Cardiac muscle cell (in vitro differentiated cells and primary cell): ENCODE data around the gene ATG5. TPM values are rescaled to one million over a fixed set of nuclear protein-coding genes. Genes with fewer than 3 reads are reported as not detected.
"Not testable (repeated sequence)": the region's sequence is repeated elsewhere in the genome, so short reads cannot be mapped to it uniquely, and the experiment has no call there.

ENCODE experiments used
- DNase-seq, 2 donors: peaks; one replicate each; pipeline versions ENCODE4 v3.0.0 to v3.0.0-alpha.2; 2010 to 2017; ENCODE audit warnings: low read depth in 1 of 2, low spot score in 1 of 2
- H3K27ac ChIP-seq: fragments of 200-600 bp; sonication (generic); 2 replicates; pipeline ENCODE4 v1.5.1; 2016
- H3K27me3 ChIP-seq: fragments of 200-600 bp; sonication (generic); 2 replicates; pipeline ENCODE4 v1.6.0; 2016; ENCODE audit warnings: control low read depth
- H3K36me3 ChIP-seq: fragments of 200-600 bp; sonication (generic); 2 replicates; pipeline ENCODE4 v1.5.1; 2016; ENCODE audit warnings: control low read depth
- H3K4me1 ChIP-seq: fragments of 200-600 bp; sonication (generic); 2 replicates; pipeline ENCODE4 v1.8.1; 2017; ENCODE audit warnings: low read depth, mild to moderate bottlenecking, mixed run types
- H3K4me3 ChIP-seq: fragments of 200-600 bp; sonication (generic); 2 replicates; pipeline ENCODE4 v1.5.1; 2016; ENCODE audit warnings: mild to moderate bottlenecking
- H3K9me3 ChIP-seq: fragments of 200-600 bp; sonication (generic); 2 replicates; pipeline ENCODE4 v1.5.1; 2017; ENCODE audit warnings: low read depth, mild to moderate bottlenecking, control low read depth
- polyA plus RNA-seq: library from polyadenylated mRNA; unstranded; fragments of >200 nt; fragmentation: Nextera tagmentation; extraction: Ambion mirVana; gene quantifications from 2 replicates; pipeline ENCODE4 v1.2.1, GENCODE V29; 2016
- total RNA-seq: library from RNA; depleted of rRNA; stranded (reverse); fragments of >200 nt; gene quantifications from 2 replicates; pipeline ENCODE4 v1.2.3, GENCODE V29; 2016
- TF ChIP-seq, protein P1 (sequence below): IDR thresholded peaks from 2 replicates; pipeline ENCODE4 v1.5.1; 2012; ENCODE audit warnings: low read depth, mild to moderate bottlenecking, low read length

Gene ATG5
- total and polyA plus RNA-seq, 2 experiments from 2014 or later, result 15.2 to 32.2 TPM

DNA sequence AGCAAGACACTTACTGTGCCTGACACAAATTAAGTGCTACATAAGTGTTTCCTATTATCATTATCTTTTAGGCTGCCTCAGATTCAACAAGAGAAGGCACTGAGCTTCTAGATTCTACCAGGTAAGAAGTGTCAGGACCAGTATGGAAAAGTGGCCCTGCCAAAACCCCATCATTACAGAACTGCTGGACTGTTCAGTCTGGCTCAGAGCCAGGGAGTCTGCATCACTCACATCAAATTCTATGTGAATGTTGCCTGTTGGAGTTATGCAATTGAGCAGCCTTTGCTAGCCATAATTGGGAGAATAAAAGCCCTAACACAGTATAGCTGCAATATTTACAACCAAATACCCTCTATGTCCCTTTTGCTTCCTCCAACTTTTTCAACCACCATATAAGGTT lies 70.9 kb downstream of the ATG5 start:
- Histone ChIP-seq H3K4me3 (no peak overlapping the region), H3K36me3 (no peaks in the 10 kb centered on the region), H3K27me3 (no peaks in the 10 kb centered on the region), H3K9me3 (no peaks in the 10 kb centered on the region), H3K27ac (no peak overlapping the region), H3K4me1 (no peaks in the 10 kb centered on the region)
- DNase-seq, result peak; percentile 11 to 79
- TF ChIP-seq, protein P1, sequence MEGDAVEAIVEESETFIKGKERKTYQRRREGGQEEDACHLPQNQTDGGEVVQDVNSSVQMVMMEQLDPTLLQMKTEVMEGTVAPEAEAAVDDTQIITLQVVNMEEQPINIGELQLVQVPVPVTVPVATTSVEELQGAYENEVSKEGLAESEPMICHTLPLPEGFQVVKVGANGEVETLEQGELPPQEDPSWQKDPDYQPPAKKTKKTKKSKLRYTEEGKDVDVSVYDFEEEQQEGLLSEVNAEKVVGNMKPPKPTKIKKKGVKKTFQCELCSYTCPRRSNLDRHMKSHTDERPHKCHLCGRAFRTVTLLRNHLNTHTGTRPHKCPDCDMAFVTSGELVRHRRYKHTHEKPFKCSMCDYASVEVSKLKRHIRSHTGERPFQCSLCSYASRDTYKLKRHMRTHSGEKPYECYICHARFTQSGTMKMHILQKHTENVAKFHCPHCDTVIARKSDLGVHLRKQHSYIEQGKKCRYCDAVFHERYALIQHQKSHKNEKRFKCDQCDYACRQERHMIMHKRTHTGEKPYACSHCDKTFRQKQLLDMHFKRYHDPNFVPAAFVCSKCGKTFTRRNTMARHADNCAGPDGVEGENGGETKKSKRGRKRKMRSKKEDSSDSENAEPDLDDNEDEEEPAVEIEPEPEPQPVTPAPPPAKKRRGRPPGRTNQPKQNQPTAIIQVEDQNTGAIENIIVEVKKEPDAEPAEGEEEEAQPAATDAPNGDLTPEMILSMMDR, result no peak

DNA sequence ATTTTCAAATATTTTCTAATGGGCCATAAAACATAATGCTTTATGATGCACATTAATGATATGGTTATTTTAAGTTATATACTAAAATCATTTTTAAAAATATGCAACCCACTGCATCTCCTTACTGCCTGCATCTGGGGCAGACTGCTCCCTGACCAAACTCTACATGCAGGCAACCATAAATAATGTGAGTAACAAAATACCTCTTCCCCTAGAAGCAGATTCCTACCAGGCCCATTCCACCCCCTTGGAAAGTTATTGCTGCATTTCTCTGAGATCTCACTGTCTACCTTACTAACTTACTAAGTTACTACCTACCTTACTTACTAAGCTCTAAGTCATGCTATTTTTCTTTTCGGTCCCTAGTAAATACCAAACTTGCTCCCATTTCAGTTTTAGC lies 71.8 kb downstream of the ATG5 start:
- Histone ChIP-seq H3K9me3 (no peaks in the 10 kb centered on the region), H3K36me3 (no peaks in the 10 kb centered on the region), H3K4me3 (no peak overlapping the region), H3K4me1 (no peaks in the 10 kb centered on the region), H3K27ac (no peak overlapping the region), H3K27me3 (no peaks in the 10 kb centered on the region)
- TF ChIP-seq, protein P1, result no peak
- DNase-seq, result no peak

DNA sequence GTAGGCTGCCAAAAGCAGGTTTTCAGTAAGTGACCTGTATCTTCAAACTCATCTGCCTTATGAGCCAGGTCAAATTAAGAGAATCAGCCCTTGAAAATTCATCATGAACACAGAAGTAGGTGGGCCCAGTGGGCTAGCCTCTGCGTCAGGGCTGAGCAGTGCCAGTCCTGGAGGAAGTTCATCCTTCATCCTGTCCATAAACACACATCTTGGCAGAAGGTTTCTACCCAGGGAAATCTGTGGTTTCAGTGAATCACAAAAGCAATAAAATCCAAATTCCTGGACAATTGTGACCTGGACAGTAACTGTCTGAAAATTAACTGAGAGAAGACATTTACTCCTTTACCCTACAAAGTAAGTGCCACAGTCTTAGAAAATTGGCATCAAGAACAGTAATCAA lies 72.4 kb downstream of the ATG5 start:
- Histone ChIP-seq H3K27ac (no peak overlapping the region), H3K27me3 (no peaks in the 10 kb centered on the region), H3K9me3 (no peaks in the 10 kb centered on the region), H3K36me3 (no peaks in the 10 kb centered on the region), H3K4me1 (no peaks in the 10 kb centered on the region), H3K4me3 (no peak overlapping the region)
- TF ChIP-seq, protein P1, result no peak
- DNase-seq, result peak in 1 of 2 donors; percentile 31

DNA sequence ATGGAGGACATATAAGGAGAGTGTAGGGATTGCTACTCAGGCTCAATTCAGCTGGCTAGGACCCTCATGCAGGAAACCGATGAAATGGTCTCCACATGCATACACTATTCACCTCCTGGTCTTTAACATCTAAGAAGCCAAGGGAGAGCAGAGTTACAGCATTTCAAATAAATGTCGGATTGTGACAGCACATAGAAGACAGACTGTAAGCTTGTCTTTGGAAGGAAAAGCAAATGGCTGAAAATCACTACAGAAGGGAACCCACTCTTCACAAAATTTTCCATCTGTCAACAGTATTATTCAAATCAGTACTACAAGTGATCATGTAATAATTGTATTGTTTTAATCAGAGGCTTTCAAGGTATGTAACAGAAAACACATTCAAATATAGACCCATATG lies 72.9 kb downstream of the ATG5 start:
- no peak overlapping the region for H3K27ac ChIP-seq
- TF ChIP-seq, protein P1, result no peak
- no peaks in the 10 kb centered on the region for H3K4me1 ChIP-seq
- no peak overlapping the region for H3K4me3 ChIP-seq
- H3K27me3 ChIP-seq, result no peaks in the 10 kb centered on the region
- no peaks in the 10 kb centered on the region for H3K9me3 ChIP-seq
- no peak for DNase-seq
- peaks cover 4% of the 10 kb centered on the region for H3K36me3 ChIP-seq

DNA sequence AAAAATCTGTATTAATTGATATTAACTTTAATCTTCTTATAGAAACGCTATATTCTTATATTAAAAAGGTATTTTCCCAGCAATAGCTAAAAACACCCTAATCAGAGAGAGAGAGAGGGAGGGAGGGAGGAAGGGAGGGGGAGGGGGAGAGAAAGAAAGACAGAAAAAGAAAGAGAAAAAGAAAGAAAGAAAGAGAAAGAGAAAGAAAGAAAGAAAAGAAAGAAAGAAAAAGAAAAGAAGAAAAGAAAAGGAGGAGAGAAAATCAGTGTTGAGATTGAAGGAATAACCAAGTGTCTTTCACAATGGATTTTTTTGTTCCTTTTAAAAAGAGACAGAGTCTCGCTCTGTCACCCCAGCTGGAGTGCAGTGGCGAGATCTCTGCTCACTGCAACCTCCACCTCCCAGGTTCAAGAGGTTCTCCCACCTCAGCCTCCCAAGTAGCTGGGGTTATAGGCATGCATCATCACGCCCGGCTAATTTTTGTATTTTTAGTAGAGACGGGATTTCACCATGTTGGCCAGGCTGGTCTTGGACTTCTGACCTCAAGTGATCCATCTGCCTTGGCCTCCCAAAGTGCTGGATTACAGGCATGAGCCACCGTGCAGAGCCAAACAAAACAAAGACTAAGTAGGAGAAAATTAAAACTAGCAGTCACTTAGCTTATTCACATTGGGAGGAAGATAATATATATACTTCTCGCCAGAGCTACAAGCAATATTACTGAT lies 73.9 kb downstream of the ATG5 start:
- H3K36me3 ChIP-seq, H3K27ac ChIP-seq, H3K9me3 ChIP-seq, H3K4me3 ChIP-seq, H3K4me1 ChIP-seq, H3K27me3 ChIP-seq: not testable (repeated sequence)
- peak in 1 of 2 donors; percentile 39 for DNase-seq

DNA sequence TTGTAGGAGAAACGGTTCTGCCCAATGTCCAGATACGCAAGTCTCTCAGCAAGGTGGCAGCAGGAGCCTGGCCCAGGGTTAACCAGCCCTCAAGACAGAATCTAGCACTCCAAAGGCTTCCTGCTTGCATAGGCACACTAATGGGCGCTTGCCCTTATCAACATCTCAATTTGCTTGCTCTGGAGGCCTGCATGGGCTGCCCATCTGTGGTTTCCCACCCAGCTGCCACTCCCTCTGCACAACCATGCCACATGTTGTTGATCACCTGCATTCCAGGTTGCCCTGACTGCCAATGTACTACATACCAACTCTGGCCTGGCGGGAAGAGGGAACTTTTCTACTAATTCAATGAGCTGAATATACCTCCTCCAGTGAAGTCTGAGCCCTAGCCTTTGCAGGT lies 74.6 kb downstream of the ATG5 start:
- TF ChIP-seq, protein P1, result no peak
- DNase-seq, result no peak
- H3K4me3 ChIP-seq, result no peak overlapping the region
- no peaks in the 10 kb centered on the region for H3K9me3 ChIP-seq
- H3K36me3 ChIP-seq, result peaks cover 9% of the 10 kb centered on the region
- no peak overlapping the region for H3K27ac ChIP-seq
- H3K4me1 ChIP-seq, result no peaks in the 10 kb centered on the region
- H3K27me3 ChIP-seq, result no peaks in the 10 kb centered on the region
